Smooth muscle cell (in vitro differentiated cells): ENCODE measurements around the gene FGF4. TPM values are rescaled to one million over a fixed set of nuclear protein-coding genes. Genes with fewer than 3 reads are reported as not detected.

ENCODE experiments used
- DNase-seq: peaks from one replicate; lab custom pipeline; 2025; ENCODE audit not compliant: unreplicated experiment; lab: John Stamatoyannopoulos, UW
- H2AFZ ChIP-seq: fragments of 200-600 bp; sonication (generic); 2 replicates; pipeline ENCODE4 v1.6.0; 2016; ENCODE audit warnings: antibody characterized with exemption, low read depth, mild to moderate bottlenecking
- H3F3A ChIP-seq: fragments of 200-600 bp; sonication (generic); 2 replicates; pipeline ENCODE4 v1.6.0; 2017; ENCODE audit warnings: antibody characterized with exemption, low read depth
- H3K27ac ChIP-seq: fragments of 200-600 bp; sonication (generic); 2 replicates; pipeline ENCODE4 v1.5.1; 2016; ENCODE audit warnings: low read depth, mild to moderate bottlenecking
- H3K27me3 ChIP-seq: fragments of 200-600 bp; sonication (generic); 2 replicates; pipeline ENCODE4 v1.6.1; 2016; ENCODE audit warnings: low read depth, mild to moderate bottlenecking
- H3K36me3 ChIP-seq: fragments of 200-600 bp; sonication (generic); 2 replicates; pipeline ENCODE4 v1.5.1; 2016; ENCODE audit warnings: low read depth
- H3K4me1 ChIP-seq: fragments of 200-600 bp; sonication (generic); 2 replicates; pipeline ENCODE4 v1.5.1; 2016; ENCODE audit warnings: low read depth
- H3K4me2 ChIP-seq: fragments of 200-600 bp; sonication (generic); 2 replicates; pipeline ENCODE4 v1.6.0; 2016; ENCODE audit warnings: mild to moderate bottlenecking
- H3K4me3 ChIP-seq: fragments of 200-600 bp; sonication (generic); 2 replicates; pipeline ENCODE4 v1.5.1; 2016; ENCODE audit warnings: mild to moderate bottlenecking
- H3K79me2 ChIP-seq: fragments of 200-600 bp; sonication (generic); 2 replicates; pipeline ENCODE4 v1.6.0; 2016; ENCODE audit warnings: low read depth, mild to moderate bottlenecking
- H3K9ac ChIP-seq: fragments of 200-600 bp; sonication (generic); 2 replicates; pipeline ENCODE4 v1.6.0; 2016; ENCODE audit warnings: low read depth
- H3K9me3 ChIP-seq: fragments of 200-600 bp; sonication (generic); replicated peaks from 2 replicates; pipeline ENCODE4 v1.5.1; 2016; ENCODE audit warnings: low read depth
- H4K20me1 ChIP-seq: fragments of 200-600 bp; sonication (generic); 2 replicates; pipeline ENCODE4 v1.6.0; 2016; ENCODE audit warnings: low read depth
- WGBS: methylation state at CpG from one replicate; pipeline ENCODE4 v1.1.7; 2016; ENCODE audit warnings: low lambda C conversion rate; 5-methylcytosine and 5-hydroxymethylcytosine counted together
- polyA plus RNA-seq: library from polyadenylated mRNA; unstranded; fragments of >200 nt; fragmentation: Nextera tagmentation; extraction: Ambion mirVana; gene quantifications from 2 replicates; pipeline ENCODE4 v1.2.1, GENCODE V29; 2016
- total RNA-seq: library from RNA; depleted of rRNA; stranded (reverse); fragments of >200 nt; gene quantifications from 2 replicates; pipeline ENCODE4 v1.2.3, GENCODE V29; 2014
- TF ChIP-seq, protein P1 (sequence below): fragments of 200-600 bp; sonication (generic); IDR thresholded peaks from 2 replicates; pipeline ENCODE4 v1.5.1; 2017; ENCODE audit warnings: borderline replicate concordance, mild to moderate bottlenecking, antibody characterized with exemption; ENCODE audit not compliant: insufficient read depth, poor library complexity, severe bottlenecking

The FGF4 gene
- total and polyA plus RNA-seq, 2 experiments from 2014 or later, result not detected

DNA sequence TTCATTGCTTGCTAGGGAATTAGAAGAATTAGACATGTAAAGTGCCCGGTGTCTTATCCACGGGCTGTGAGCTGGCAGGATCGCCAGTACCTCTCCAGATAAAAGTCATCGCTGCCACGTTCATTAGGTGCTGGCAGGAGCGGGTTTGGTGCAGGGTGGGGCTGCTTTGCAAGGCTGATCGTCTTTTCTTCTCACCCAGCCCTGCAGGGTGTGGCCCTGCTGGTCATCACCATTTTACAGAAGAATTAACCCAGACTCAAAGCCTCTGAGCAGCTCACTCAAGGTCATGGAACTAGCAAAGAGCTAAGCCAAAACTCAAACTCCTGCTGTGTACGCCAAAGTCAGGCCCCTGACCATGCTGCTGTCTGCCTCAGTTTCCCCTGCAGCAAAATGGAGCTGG lies 6.1 kb upstream of the FGF4 start:
- H3K36me3 ChIP-seq, result no peaks in the 10 kb centered on the region
- H2AFZ ChIP-seq, result no peak overlapping the region
- H3K79me2 ChIP-seq, result no peaks in the 10 kb centered on the region
- H3F3A ChIP-seq, result no peaks in the 10 kb centered on the region
- H3K27ac ChIP-seq, result no peak overlapping the region
- WGBS, result 85% methylated on average over 8 of the region's 8 CpGs
- no peak overlapping the region for H3K9ac ChIP-seq
- H3K4me3 ChIP-seq, result no peak overlapping the region
- no peaks in the 10 kb centered on the region for H3K9me3 ChIP-seq
- no peaks in the 10 kb centered on the region for H3K4me1 ChIP-seq
- TF ChIP-seq, protein P1, sequence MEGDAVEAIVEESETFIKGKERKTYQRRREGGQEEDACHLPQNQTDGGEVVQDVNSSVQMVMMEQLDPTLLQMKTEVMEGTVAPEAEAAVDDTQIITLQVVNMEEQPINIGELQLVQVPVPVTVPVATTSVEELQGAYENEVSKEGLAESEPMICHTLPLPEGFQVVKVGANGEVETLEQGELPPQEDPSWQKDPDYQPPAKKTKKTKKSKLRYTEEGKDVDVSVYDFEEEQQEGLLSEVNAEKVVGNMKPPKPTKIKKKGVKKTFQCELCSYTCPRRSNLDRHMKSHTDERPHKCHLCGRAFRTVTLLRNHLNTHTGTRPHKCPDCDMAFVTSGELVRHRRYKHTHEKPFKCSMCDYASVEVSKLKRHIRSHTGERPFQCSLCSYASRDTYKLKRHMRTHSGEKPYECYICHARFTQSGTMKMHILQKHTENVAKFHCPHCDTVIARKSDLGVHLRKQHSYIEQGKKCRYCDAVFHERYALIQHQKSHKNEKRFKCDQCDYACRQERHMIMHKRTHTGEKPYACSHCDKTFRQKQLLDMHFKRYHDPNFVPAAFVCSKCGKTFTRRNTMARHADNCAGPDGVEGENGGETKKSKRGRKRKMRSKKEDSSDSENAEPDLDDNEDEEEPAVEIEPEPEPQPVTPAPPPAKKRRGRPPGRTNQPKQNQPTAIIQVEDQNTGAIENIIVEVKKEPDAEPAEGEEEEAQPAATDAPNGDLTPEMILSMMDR, result no peak
- no peak overlapping the region for H3K4me2 ChIP-seq
- H3K27me3 ChIP-seq, result peaks cover 40% of the 10 kb centered on the region
- no peaks in the 10 kb centered on the region for H4K20me1 ChIP-seq
- no peak for DNase-seq

DNA sequence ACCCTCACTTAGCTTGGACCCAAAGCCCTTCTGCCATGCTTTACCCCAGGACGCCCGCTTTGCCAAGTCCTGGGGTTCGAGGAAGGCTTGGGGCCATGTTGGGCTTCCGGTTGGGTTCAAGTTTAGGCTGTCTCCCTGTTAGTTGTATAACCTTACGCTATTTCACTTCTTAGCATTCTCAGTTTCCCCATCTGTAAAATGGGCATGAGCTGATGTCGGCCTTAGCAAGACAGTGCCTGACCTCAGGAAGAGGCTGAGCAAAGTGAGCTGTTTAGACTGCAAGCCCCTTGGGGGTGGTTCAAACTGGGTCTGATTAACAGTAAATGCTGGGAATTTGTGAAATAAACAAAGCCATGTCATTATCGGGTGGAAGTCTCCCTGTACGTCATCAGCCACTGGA lies 3.2 kb upstream of the FGF4 start:
- Histone ChIP-seq H3K9ac (no peak overlapping the region), H3K4me2 (no peak overlapping the region), H3K9me3 (no peaks in the 10 kb centered on the region), H3K79me2 (no peaks in the 10 kb centered on the region), H3F3A (no peaks in the 10 kb centered on the region), H3K4me1 (peaks cover 8% of the 10 kb centered on the region), H3K27me3 (peaks cover 66% of the 10 kb centered on the region), H3K27ac (no peak overlapping the region), H3K4me3 (no peak overlapping the region), H3K36me3 (no peaks in the 10 kb centered on the region), H2AFZ (no peak overlapping the region), H4K20me1 (no peaks in the 10 kb centered on the region)
- TF ChIP-seq, protein P1, result no peak
- 88% methylated on average over 8 of the region's 8 CpGs for WGBS
- DNase-seq, result no peak

DNA sequence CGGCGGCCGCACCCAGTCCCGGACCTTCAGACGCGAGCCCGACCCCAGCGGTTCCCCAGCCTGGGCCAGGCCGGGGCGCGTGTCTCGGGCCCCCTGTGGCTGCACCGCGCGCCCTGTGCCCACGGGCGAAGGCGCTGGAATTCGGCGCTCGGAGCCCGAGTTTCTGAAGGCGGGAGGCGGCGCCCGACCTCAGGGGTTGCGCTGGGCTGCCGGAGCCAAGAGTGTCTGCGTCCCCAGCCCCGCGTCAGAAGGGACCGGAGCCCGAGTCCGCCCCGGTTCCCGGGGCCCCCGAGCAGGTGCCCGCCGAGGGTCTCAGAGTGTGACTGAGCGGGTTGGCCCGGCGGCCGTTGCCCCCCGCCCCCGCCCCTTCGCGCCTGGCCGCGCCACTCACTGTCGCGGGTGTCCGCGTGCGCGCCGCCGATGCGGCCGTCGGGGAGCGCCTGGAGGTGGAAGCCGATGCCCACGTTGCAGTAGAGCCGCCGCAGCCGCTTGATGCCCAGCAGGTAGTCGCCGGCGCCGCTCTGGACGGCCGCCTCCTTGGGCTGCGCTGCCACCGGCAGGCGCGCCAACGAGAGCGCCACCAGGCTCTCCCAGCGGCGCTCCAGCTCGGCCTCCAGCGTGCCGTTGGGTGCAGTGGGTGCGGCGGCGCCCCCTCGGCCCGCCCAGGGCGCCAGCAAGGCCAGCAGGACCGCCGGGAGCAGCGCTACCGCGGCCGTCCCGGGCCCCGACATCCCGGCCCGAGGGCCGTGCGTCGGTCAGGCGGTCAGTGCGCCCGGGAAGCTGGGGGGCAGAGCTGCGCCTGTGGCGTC lies 583 bp downstream of the FGF4 start:
- peak overlapping the region; percentile 65 for H3K4me2 ChIP-seq
- H3K36me3 ChIP-seq, result no peaks in the 10 kb centered on the region
- no peak overlapping the region for H2AFZ ChIP-seq
- whole genome bisulfite sequencing, result 4% methylated on average over 103 of the region's 107 CpGs
- DNase-seq, result no peak
- H4K20me1 ChIP-seq, result no peaks in the 10 kb centered on the region
- H3F3A ChIP-seq, result no peaks in the 10 kb centered on the region
- TF ChIP-seq, protein P1, result no peak
- H3K79me2 ChIP-seq, result no peaks in the 10 kb centered on the region
- peaks cover 83% of the 10 kb centered on the region for H3K27me3 ChIP-seq
- peak overlapping the region; percentile 21 for H3K4me3 ChIP-seq
- H3K9me3 ChIP-seq, result no peaks in the 10 kb centered on the region
- no peak overlapping the region for H3K9ac ChIP-seq
- no peak overlapping the region for H3K27ac ChIP-seq
- H3K4me1 ChIP-seq, result peaks cover 16% of the 10 kb centered on the region
